Adipose tissue (tissue), 3 donors: ENCODE data around the gene APOBEC3F. TPM values are rescaled to one million over a fixed set of nuclear protein-coding genes. Genes with fewer than 3 reads are reported as not detected.
"Not testable (repeated sequence)": the region's sequence is repeated elsewhere in the genome, so short reads cannot be mapped to it uniquely, and the experiment has no call there.

Source experiments
- H3K27ac ChIP-seq: one replicate; pipeline ENCODE4 v1.5.1; 2013; ENCODE audit warnings: low read depth, low read length
- WGBS, 3 donors: extraction: QIAGEN DNeasy Blood & Tissue Kit; methylation state at CpG; one replicate each; pipeline ENCODE4 v1.1.7; 2013; 5-methylcytosine and 5-hydroxymethylcytosine counted together
- polyA plus RNA-seq, 3 donors: library from polyadenylated mRNA; stranded (reverse); fragments of 200-250 nt; gene quantifications; one replicate each; pipeline ENCODE4 v1.2.3, GENCODE V29; 2013
- donor health status: healthy with polysubstance abuse.
- donor health status: Bipolar disorder and iron deficiency.
- donor health status: healthy.

APOBEC3F gene
- polyA plus RNA-seq = 1 to 10 TPM in 2 of 3 donors, under 1 TPM in 1; 0.94 to 1.7 (median 1.6) TPM

DNA sequence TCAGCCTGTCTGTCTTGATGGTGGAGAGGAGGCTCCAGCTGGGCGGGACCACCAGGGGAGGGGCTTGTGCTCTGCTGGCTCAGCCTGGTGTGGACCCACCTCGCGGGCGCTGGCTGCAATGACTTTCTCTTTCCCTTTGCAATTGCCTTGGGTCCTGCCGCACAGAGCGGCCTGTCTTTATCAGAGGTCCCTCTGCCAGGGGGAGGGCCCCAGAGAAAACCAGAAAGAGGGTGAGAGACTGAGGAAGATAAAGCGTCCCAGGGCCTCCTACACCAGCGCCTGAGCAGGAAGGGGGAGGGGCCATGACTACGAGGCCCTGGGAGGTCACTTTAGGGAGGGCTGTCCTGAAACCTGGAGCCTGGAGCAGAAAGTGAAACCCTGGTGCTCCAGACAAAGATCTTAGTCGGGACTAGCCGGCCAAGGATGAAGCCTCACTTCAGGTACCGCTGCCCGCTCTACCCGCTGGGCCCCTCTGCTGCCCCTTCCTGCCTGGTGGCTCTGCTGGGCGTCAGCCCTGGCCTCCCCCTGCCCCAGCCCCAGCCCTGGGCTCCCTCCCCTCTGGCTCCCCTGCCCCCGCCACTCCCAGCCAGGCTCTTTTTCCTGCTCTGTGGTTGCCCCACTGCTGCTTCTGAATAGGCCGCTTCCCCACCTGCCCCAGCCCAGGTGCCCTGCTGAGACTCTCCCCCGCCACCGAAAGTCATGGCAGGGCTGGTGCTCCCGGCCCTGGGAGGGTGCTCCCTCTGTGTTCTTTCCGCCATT, at the start of gene APOBEC3F:
Gene APOBEC3F, plus strand, starts transcription at position 327 of the 759 bp plus-strand sequence. Its CDS starts 97 bp downstream, at position 424.
- WGBS, 3 donors = 0 to 3% (median 1%) methylated on average over 10 to 18 of the region's 21 CpGs
- peak within 1 kb of the TSS; percentile 26 for H3K27ac ChIP-seq

DNA sequence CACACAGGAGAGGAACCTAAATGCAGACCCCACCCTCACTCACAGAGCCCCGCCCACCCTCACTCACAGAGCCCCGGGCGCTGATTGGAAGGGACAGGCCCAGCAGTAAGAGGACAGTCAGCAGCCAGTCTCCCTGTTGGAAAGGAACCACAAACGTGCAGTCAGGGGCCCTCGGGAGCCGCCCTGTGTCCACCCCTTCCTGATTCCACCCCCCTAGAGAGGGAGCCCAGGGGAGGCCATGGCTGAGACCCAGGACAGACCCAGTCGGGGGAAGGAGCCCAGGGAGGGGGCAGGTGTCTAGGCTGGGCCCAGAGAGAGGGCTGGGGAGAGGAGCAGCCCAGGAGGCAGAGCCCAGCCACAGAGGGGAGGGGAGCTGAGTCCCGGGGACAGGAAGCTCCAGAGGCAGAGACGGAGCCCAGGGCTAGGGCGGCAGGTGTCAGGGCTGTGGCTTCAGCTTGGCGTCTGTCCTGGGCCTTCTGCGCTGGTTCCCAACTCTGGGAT, 47.7 kb upstream of the APOBEC3F start:
- H3K27ac ChIP-seq = not testable (repeated sequence)
- 18 to 33% (median 21%) methylated on average over 6 to 10 of the region's 12 CpGs for WGBS, 3 donors

DNA sequence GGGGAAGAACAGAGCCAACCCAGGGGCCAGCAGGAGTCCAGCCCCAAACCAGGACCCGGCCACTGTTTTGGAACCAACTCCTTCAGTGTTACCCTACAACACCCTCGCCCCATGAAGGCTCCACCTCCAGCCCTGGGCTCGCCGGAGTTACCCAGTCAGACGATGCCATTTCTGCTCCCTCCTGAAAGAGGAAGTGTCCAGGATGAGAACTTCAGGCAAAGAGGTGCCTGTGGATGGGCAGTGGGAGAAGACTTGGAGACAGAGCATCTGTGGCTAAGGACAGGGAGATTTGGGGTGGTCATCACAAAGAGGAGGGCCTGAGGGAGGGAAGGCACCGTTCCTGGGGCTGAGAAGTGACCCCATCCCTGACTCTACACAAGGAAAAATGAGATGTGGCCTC, 44.6 kb upstream of the APOBEC3F start:
- 68 to 79% (median 70%) methylated on average over 6 of the region's 6 CpGs for WGBS, 3 donors
- no peak overlapping the region for H3K27ac ChIP-seq

DNA sequence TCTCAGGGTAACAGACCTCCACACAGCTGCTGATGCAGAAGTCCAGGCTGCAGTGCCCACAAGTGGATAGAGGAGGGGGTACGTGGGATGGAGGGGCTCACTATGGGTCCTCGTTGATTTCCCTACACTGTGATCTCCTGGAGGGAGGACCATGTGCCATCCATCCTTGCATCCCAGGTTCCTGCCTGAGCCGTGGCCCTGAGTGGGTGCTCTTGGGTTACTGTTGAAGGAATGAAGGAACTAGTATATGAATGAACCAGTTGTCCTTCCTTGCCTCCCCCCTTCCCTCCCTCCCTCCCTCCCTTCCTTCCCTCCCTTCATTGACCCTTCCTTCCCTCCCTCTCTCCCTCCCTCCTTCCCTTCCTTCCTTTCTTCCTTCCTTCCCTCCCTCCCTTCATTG, 43.1 kb upstream of the APOBEC3F start:
- 82 to 88% (median 85%) methylated on average over 3 of the region's 3 CpGs for WGBS, 3 donors
- no peak overlapping the region for H3K27ac ChIP-seq

DNA sequence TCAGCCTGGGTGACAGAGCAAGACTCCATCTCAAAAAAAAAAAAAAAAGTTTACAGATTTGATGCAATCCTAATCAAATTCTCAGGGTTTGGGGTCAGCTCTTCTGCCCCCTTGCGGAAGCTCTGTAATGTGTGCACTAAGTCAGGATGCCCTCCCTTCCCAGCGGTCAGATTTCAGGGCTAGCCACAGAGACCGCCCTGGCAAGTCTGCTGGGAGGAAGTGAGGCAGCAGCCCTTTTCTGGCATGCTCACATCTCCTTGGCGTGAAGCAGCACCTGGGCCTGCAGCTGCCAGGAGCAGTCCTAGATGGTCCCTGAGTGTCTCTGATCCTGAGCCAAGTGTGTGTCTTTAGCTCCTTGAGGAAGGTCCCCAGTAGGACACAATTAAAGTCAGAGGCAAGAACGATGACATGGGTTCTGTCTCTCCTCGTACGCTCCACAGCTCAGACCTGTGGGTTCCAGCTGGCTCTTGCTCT, 37.5 kb upstream of the APOBEC3F start:
- 13% methylated on average over 7 of the region's 7 CpGs for WGBS, 3 donors
- H3K27ac ChIP-seq = no peak overlapping the region

DNA sequence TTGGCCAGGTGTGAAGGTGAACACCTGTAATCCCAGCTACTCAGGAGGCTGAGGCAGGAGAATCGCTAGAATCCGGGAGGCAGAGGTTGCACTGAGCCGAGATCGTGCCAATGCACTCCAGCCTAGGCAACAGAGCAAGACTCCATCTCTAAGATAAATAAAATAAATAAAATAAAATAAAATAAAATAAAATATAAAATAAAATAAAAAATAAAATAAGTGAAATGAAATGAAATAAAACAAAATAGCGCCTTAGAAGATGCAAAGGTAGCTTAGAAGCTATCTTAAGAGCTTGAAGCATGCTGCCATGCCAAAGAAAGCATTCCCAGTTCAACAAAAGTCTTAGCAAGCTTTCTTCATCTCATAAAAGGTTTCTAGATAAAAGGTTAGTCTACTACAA, 33.5 kb upstream of the APOBEC3F start:
- H3K27ac ChIP-seq = no peak overlapping the region
- 96 to 99% (median 99%) methylated on average over 5 of the region's 5 CpGs for WGBS, 3 donors

DNA sequence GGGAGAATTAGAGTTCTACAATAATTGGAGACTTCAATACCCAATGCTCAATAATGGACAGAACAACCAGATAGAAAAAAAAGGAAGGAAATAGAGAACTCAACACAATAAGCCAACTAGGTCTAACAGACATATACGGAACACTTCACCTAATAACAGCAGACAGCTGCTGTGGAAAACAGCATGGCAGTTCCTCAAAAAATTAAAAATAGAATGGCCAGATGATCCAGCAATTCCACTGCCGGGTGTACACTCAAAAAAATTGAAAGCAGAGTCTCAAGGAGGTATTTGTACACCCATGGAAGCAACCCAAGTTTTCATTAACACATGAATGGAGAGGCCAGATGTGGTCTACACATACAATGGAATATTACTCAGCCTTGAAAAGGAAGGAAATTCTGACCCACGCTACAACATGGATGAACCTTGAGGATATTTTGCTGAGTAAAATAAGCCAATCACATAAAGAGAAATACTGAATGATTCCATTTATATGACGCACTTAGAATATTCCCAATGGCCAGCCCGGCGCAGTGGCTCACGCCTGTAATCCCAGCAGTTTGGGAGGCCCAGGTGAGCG, 32.3 kb upstream of the APOBEC3F start:
- 77 to 91% (median 81%) methylated on average over 8 of the region's 8 CpGs for WGBS, 3 donors
- H3K27ac ChIP-seq = not testable (repeated sequence)

DNA sequence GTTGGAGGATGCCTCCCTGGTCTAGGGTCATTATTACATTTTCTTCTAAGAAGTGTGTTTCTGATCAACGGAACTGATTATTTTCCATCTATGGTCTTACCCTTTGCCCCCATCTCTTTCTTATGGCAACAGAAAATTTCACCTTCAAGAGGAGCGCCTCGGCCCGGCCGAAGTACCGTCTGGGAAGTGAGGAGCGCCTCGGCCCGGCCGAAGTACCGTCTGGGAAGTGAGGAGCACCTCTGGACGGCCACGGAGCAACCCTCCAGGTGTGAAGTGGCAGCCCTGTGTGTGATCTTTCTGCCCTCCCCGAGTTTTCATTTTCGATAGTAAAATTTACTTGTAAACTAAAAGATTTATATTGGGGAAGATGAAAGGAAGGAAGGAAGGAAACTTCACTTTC, 29.7 kb upstream of the APOBEC3F start:
- no peak overlapping the region for H3K27ac ChIP-seq
- 75 to 85% (median 78%) methylated on average over 15 of the region's 15 CpGs for WGBS, 3 donors

DNA sequence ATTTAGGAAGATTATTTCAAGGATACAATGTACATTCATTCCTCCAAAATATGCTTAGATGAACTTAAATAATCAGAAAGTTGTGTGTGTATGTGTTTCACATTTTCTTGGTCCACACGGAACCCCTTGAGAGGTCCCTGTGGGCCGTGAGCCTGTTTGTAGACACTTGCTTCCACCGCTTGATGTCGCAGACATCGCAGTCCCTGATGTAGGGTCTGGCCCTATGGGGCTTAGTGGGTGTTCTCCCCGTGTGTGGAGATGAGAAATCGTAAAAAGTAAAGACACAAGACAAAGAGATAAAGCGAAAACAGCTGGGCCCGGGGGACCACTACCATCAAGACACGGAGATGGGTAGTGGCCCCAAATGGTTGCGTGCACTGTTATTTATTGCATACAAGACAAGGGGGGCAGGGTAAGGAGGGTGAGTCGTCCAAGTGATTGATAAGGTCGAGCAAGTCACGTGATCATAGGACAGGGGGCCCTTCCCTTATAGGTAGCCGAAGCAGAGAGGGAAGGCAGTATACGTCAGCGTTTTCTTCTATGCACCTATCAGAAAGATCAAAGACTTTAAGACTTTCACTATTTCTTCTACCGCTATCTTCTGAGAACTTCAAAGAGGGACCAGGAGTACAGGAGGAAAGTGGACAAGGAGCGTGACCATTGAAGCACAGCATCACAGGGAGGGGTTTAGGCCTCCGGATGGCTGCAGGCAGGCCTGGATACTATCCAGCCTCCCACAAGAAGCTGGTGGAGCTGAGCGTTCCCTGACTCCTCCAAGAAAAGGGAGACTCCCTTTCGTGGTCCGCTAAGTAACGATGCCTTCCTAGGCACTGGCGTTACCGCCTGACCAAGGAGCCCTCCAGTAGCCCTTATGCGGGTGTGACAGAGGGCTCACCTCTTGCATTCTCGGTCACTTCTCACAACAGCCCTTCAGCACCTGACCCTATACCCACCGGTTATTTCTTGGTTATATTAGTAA, 27.8 kb upstream of the APOBEC3F start:
- WGBS, 3 donors = 80 to 86% (median 83%) methylated on average over 29 of the region's 29 CpGs
- no peak overlapping the region for H3K27ac ChIP-seq

DNA sequence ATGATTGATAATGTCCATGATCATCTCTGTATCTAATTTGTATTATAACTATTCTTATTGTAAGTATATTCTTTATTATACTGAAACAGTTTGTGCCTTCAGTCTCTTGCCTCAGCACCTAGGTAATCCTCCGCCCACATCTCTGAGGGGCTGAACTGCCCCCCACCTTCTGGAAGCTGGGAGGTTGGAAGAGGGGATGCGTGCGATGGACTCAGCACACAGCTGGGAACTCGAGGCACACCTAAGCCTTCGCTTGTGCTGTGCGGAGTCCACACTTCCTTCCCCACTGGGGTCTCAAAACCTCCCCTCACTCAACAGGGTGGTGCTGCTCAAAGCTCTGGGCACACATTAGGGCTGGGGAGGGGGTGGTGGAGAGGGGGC, 27.1 kb upstream of the APOBEC3F start:
- not testable (repeated sequence) for H3K27ac ChIP-seq
- 54 to 81% (median 60%) methylated on average over 6 of the region's 6 CpGs for WGBS, 3 donors

DNA sequence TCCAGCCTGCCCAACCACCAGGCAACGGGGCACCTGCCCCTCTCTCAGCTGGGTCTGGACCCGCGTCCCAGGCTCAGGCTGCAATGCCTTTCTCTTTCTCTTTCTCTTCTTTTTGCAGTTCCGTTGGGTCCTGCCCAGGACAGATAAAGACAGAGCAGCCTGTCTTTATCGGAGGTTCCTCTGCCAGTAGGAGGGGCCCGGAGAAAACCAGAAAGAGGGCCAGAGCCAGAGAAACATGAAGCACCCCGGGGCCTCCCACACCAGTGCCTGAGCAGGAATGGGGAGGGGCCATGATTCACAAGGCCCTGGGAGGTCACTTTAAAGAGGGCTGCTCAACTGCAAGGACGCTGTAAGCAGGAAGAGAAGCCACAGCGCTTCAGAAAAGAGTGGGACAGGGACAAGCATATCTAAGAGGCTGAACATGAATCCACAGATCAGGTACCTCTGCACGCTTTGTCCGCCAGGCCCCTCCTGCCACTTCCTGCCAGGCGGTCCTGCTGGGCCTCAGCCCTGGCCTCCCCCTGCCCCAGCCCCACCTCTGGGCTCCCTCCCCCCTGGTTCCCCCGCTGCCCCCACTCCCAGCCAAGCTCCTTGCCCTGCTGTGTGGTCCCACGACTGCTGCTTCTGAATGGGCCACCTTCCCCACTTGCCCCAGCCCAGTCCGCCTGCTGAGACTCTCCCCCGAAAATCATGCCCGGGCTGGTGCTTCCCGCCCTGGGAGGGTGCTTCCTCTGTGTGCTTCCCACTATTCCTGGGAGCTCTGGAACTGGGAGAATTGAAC, 26.5 kb upstream of the APOBEC3F start, which contains the start of gene APOBEC3C:
Gene APOBEC3C, plus strand, starts transcription at position 316 of the 781 bp plus-strand sequence. Its CDS starts 106 bp downstream, at position 422.
- H3K27ac ChIP-seq = peak within 1 kb of the TSS; percentile 55
- WGBS, 3 donors = 8 to 39% (median 9%) methylated on average over 17 to 18 of the region's 18 CpGs

DNA sequence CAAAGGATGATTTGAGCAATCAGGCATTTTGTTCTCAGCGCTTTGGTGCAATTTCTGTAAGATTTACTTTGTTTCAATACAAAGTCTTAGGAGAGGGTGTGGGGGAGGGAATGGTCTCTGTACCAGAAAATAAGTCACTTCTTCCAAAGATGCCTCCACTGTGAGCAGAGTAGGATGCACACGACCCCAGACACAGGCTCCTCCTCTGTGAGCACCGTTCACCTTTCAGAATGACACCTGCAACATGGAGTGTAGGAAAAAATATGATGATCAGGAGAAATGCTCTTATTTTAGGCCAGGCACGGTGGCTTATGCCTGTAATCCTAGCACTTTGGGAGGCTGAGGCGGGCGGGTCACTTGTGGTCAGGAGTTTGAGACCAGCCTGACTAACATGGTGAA, 25.9 kb upstream of the APOBEC3F start:
- WGBS, 3 donors = 38 to 64% (median 41%) methylated on average over 6 of the region's 6 CpGs
- H3K27ac ChIP-seq = not testable (repeated sequence)

DNA sequence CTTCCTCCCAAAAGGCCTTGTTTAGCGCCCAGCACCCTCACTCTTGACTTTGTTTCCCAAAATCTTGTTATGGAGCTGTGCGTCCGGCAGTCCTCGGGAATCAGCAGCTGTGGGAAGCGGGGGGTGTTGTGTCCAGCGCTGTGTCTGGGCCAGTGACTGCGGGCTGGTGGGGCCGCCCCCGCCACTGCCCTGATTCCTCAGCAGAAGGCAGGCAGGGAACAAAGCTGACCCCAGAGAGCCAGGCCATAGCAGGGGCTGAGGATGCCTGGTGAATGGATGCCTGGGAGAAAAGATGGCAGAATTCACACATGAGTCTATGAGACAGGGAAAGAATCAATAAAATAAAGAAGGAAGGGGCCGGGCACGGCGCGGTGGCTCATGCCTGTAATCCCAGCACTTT, 24.1 kb upstream of the APOBEC3F start:
- WGBS, 3 donors = 98 to 99% (median 99%) methylated on average over 13 of the region's 13 CpGs
- H3K27ac ChIP-seq = no peak overlapping the region

DNA sequence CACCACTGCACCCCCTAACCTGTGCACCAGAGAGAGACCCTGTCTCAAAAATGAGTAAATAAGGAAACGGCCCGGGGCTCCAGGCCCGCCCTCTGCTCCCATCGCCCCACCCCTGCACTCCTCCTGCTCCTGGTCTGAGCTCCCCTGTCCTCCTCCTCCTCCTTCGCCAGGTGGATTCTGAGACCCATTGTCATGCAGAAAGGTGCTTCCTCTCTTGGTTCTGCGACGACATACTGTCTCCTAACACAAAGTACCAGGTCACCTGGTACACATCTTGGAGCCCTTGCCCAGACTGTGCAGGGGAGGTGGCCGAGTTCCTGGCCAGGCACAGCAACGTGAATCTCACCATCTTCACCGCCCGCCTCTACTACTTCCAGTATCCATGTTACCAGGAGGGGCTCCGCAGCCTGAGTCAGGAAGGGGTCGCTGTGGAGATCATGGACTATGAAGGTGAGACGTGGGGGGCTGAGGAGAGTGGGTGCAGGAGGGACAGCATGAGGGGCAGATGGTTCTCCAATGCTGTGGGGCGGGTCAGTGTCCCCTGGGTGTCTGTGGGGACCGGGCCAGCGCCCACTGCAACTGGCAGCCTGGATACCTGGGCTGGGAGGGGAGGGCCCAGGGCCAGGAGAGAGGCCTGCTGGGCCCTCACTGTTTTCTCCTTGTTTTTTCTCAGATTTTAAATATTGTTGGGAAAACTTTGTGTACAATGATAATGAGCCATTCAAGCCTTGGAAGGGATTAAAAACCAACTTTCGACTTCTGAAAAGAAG, 22.9 kb upstream of the APOBEC3F start:
- WGBS, 3 donors = 82 to 87% (median 86%) methylated on average over 17 to 18 of the region's 18 CpGs
- H3K27ac ChIP-seq = no peak overlapping the region

DNA sequence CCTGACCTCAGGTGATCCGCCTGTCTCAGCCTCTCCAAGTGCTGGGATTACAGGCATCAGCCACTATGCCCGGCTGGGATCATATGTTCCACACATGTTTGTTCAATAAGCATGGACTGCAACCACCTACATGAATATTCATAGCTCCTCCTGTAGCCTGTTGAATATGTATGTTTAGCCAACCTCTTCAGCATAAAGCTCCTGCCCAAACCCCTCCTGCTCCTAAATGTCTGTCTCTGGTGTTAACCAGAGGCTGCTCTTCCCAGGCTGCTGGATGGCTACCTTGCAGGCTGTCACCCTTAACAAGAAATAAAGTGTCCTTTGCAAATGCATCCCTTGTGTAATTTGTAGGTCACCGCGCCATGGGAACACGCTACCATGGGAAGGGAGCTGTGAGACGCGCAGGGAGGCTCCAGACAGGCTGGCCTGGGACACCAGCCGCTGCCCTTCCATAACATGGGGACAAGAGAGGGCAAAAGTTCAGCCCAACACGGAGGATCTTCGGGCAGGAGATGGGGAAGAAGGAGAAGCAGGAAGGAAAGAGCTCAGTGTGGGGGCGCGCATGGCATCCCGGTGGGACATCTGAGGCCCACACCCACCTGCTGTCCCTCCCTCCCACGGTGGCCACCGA, 20.5 kb upstream of the APOBEC3F start:
- not testable (repeated sequence) for H3K27ac ChIP-seq
- WGBS, 3 donors = 39 to 57% (median 41%) methylated on average over 15 of the region's 15 CpGs

DNA sequence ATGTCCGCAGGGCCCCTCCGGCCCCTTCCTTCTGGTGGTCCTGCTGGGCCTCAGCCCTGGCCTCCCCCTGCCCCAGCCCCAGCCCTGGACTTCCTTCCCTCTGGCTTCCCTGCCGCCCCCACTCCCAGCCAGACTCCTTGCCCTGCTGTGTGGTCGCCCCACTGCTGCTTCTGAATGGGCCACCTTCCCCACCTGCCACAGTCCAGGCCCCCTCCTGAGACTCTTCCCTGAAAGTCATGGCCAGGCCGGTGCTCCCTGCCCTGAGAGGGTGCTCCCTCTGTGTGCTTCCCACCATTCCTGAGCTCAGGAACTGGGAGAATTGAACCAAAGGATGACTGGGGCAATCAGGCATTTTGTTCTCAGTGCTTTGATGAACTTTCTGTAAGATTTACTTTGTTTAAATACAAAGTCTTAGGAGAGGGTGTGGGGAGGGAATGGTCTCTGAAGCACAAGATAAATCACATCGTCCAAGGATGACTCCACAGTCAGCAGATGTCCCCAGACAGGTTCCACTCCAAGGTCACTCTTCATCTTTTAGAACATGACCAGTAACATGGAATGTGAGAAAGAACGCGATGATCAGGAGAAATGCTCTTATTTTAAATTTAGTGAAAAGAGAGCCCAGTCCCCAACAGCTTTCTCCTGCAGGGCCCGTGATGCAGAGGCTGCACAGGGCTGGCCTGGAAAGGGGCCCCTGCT, 19.0 kb upstream of the APOBEC3F start:
- 38 to 72% (median 50%) methylated on average over 9 of the region's 9 CpGs for WGBS, 3 donors
- no peak overlapping the region for H3K27ac ChIP-seq
